OCI-LY3 (cell line): Measurements from ENCODE around the gene CHST15.

ENCODE experiments used
- H2AFZ ChIP-seq: fragments of 200-600, 300-600 bp; shearing (Covaris generic); 2 replicates; pipeline ENCODE4 v1.6.0; 2014; ENCODE audit warnings: antibody characterized with exemption, low read depth, low read length
- H3K27ac ChIP-seq: fragments of 200-600, 300-600 bp; sonication (generic); 2 replicates; pipeline ENCODE4 v1.5.1; 2014; ENCODE audit warnings: mild to moderate bottlenecking, low read length, moderate library complexity, mixed read lengths
- H3K27me3 ChIP-seq: fragments of 200-600, 300-600 bp; sonication (generic); 2 replicates; pipeline ENCODE4 v1.6.1; 2014; ENCODE audit warnings: low read depth, low read length, mixed read lengths
- H3K36me3 ChIP-seq: fragments of 200-600, 300-600 bp; sonication (generic); replicated peaks from 2 replicates; pipeline ENCODE3; 2014; ENCODE audit warnings: low read depth, low read length, mixed read lengths
- H3K4me1 ChIP-seq: fragments of 300-600, 200-600 bp; sonication (generic); 2 replicates; pipeline ENCODE4 v1.6.1; 2014; ENCODE audit warnings: low read length, mixed read lengths
- H3K4me2 ChIP-seq: fragments of 200-600, 300-600 bp; sonication (generic); 2 replicates; pipeline ENCODE4 v1.6.1; 2014; ENCODE audit warnings: low read length, mixed read lengths
- H3K4me3 ChIP-seq: fragments of 300-600, 200-600 bp; sonication (generic); 2 replicates; pipeline ENCODE4 v1.5.1; 2014; ENCODE audit warnings: antibody characterized with exemption, mild to moderate bottlenecking, low read length, moderate library complexity
- H3K79me2 ChIP-seq: fragments of 300-600, 200-600 bp; shearing (Covaris generic); 2 replicates; pipeline ENCODE4 v1.6.1; 2014; ENCODE audit warnings: mild to moderate bottlenecking, low read length, mixed read lengths
- H3K9ac ChIP-seq: fragments of 300-600, 200-600 bp; shearing (Covaris generic); 2 replicates; pipeline ENCODE4 v1.6.0; 2014; ENCODE audit warnings: mild to moderate bottlenecking, low read length, moderate library complexity
- H3K9me3 ChIP-seq: fragments of 200-600, 300-600 bp; shearing (Covaris generic); 2 replicates; pipeline ENCODE4 v1.6.1; 2014; ENCODE audit warnings: low read length, mixed read lengths; ENCODE audit not compliant: insufficient read depth
- H4K20me1 ChIP-seq: fragments of 200-600, 300-600 bp; sonication (generic); 2 replicates; pipeline ENCODE4 v1.6.1; 2016; ENCODE audit warnings: low read length, mixed read lengths; ENCODE audit not compliant: insufficient read depth
- EZH2phosphoT487 ChIP-seq: fragments of 200-600 bp; shearing (Covaris generic); IDR thresholded peaks from 2 replicates; pipeline ENCODE4 v1.6.1; 2018; ENCODE audit warnings: antibody characterized with exemption, mixed run types, low read depth
- TF ChIP-seq, protein P1 (sequence below): fragments of 200-600, 300-600 bp; sonication (generic); IDR thresholded peaks from 2 replicates; pipeline ENCODE4 v1.5.1; 2014; ENCODE audit warnings: antibody characterized with exemption, low read length, low read depth

CHST15 gene

DNA sequence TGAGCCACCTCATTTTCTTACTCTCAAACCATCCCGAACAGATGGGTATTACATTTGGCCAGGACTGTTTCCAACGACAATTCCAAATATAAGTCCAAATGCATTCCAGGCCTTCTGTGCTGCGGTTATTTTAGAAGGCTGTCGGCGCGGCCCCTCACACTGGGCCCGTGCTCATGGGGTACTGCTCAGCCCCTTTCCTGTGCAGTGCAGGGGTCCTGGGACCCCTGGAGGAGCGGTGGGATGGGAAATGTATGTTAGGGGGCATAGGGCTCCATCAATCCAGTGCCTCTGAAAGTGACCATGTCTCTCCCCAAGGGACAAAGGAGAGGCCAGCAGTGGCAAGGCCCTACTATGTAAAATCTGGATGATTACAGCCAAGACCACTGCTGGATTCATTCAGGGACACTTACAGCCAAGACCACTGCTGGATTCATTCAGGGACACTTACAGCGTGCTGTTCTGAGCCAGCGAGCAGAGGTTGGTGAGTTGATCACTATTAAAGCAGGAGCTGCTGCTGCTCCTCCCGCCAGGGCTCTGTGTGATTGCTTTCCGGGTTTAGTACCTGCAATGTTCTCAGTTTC, 66.3 kb downstream of the CHST15 start:
- no peak for TF ChIP-seq EZH2phosphoT487
- TF ChIP-seq, protein P1, sequence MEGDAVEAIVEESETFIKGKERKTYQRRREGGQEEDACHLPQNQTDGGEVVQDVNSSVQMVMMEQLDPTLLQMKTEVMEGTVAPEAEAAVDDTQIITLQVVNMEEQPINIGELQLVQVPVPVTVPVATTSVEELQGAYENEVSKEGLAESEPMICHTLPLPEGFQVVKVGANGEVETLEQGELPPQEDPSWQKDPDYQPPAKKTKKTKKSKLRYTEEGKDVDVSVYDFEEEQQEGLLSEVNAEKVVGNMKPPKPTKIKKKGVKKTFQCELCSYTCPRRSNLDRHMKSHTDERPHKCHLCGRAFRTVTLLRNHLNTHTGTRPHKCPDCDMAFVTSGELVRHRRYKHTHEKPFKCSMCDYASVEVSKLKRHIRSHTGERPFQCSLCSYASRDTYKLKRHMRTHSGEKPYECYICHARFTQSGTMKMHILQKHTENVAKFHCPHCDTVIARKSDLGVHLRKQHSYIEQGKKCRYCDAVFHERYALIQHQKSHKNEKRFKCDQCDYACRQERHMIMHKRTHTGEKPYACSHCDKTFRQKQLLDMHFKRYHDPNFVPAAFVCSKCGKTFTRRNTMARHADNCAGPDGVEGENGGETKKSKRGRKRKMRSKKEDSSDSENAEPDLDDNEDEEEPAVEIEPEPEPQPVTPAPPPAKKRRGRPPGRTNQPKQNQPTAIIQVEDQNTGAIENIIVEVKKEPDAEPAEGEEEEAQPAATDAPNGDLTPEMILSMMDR, result no peak
- Histone ChIP-seq H3K4me2 (no peak overlapping the region), H3K9me3 (no peaks in the 10 kb centered on the region), H2AFZ (no peak overlapping the region), H3K4me3 (no peak overlapping the region), H3K9ac (no peak overlapping the region), H3K27me3 (peaks cover 20% of the 10 kb centered on the region), H4K20me1 (no peaks in the 10 kb centered on the region), H3K4me1 (no peaks in the 10 kb centered on the region; the same call in 1 of the 2 replicates), H3K36me3 (no peaks in the 10 kb centered on the region), H3K79me2 (no peaks in the 10 kb centered on the region), H3K27ac (no peak overlapping the region)

DNA sequence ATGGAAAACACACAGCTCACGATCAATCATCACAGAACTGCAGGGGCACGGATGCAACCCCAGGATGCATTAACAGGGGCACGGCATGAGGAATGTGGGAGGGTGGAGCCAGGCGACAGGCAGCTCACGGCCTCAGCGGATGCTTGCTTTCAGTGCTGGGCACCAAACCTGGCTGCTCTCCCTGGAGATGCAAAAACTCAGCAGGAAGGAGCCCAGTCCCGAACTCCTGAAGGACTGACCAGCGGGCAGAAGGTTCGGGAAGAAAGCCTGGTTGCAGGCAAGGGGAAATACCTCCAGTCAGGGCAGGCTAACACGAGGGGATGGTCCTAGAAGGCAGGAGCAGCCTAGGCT, 66.8 kb downstream of the CHST15 start:
- no peak overlapping the region for H3K9ac ChIP-seq
- TF ChIP-seq, protein P1, result no peak
- no peak for TF ChIP-seq EZH2phosphoT487
- H3K27me3 ChIP-seq, result peaks cover 14% of the 10 kb centered on the region
- no peaks in the 10 kb centered on the region for H4K20me1 ChIP-seq
- no peak overlapping the region for H2AFZ ChIP-seq
- H3K4me2 ChIP-seq, result no peak overlapping the region
- no peak overlapping the region for H3K27ac ChIP-seq
- no peaks in the 10 kb centered on the region for H3K36me3 ChIP-seq
- H3K9me3 ChIP-seq, result no peaks in the 10 kb centered on the region
- no peaks in the 10 kb centered on the region; the same call in 1 of the 2 replicates for H3K4me1 ChIP-seq
- H3K4me3 ChIP-seq, result no peak overlapping the region
- H3K79me2 ChIP-seq, result no peaks in the 10 kb centered on the region

DNA sequence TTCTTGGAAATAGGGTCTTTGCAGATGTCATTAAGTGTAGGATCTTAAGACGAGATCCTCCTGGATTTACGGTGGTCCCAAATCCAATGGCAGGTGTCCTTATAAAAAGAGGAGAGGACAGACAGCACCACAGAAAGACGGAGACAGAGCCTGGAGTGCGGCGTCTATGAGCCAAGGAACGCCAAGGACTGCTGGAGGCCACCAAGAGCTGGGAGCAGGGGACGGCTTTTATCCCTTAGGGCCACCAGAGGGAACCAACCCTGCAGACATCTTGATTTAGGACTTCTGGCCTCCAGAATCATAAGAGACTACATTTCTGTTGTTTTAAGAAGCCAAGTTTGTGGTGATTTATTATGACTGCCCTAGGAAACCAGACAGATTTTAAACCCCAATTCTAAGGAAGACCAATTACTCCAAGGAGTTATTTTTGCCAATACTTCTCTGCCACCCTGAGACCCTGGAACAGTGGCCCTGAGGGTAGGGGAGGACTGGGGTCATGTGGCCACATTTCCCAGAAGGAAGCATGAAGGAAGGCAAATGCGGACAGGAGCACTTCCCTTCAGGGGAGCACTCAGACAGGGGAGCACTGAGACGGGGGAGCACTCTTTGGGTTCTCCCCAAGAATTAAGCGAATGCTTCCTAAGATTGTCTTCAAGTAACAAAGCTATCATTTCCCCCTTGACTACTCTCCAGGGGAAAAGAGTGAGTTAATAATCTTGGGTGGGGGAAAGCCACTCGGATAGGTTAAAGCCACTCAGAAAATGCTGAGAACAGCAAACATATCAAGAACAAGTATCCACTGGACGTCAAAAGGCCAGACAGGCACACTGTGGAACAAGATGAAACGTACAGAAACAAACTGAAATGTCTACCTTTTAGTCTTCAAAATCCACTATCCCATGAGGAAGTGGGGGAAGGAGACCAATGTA, 67.5 kb downstream of the CHST15 start:
- Histone ChIP-seq H3K27me3 (peaks cover 8% of the 10 kb centered on the region), H3K9me3 (no peaks in the 10 kb centered on the region), H4K20me1 (no peaks in the 10 kb centered on the region), H3K79me2 (no peaks in the 10 kb centered on the region), H3K4me2 (no peak overlapping the region), H3K9ac (no peak overlapping the region), H3K4me1 (no peaks in the 10 kb centered on the region; the same call in 1 of the 2 replicates), H2AFZ (no peak overlapping the region), H3K36me3 (no peaks in the 10 kb centered on the region), H3K4me3 (no peak overlapping the region), H3K27ac (no peak overlapping the region)
- no peak for TF ChIP-seq EZH2phosphoT487
- TF ChIP-seq, protein P1, result peak; percentile 49

DNA sequence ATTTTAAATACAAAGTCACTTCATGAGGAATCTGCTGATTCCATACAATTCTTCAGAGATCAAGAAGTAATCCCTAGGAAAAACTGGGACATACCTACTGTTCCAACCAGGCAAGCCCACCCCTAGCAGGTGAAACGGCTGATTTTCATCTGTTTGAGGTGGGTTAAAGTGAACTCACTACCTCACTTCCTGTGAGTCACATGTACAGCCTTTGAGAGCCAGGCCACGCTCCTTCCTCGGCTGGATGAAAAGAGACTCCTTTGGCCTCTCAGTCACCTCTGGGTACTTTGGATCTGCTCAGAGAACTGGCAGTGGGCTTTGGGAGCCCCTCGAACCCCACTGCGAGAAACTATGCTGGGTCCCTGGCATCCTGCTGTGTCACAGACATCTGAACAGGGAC, 68.2 kb downstream of the CHST15 start:
- Histone ChIP-seq H3K79me2 (no peaks in the 10 kb centered on the region), H4K20me1 (no peaks in the 10 kb centered on the region), H3K36me3 (no peaks in the 10 kb centered on the region), H3K4me2 (no peak overlapping the region), H3K4me3 (no peak overlapping the region), H3K27ac (no peak overlapping the region), H2AFZ (no peak overlapping the region), H3K4me1 (no peaks in the 10 kb centered on the region), H3K9ac (no peak overlapping the region), H3K27me3 (0 out of 2 replicates have a peak, but pooled peaks cover 2% of the 10 kb centered on the region), H3K9me3 (no peaks in the 10 kb centered on the region)
- no peak for TF ChIP-seq EZH2phosphoT487
- TF ChIP-seq, protein P1, result no peak
